HepG2 (cell line): ENCODE results near the gene OMD. TPM values are rescaled to one million over a fixed set of nuclear protein-coding genes. Genes with fewer than 3 reads are reported as not detected.

Source experiments
- ATAC-seq: fragments of 200-7000 bp; cut with Tn5 transposase; 3 replicates; pipeline ENCODE4 v1.9.1; 2020; ENCODE audit warnings: mild to moderate bottlenecking, moderate library complexity
- BruUV-seq: library from RNA; stranded (reverse); fragments of 400-500 nt; replicated peaks from 2 replicates; lab custom pipeline; 2021; lab: Mats Ljungman, UMichigan
- CTCF ChIA-PET: fragments of 300-600 bp; formaldehyde crosslinking; extraction: SDS; loops from one replicate; lab custom pipeline; 2021; ENCODE audit warnings: low total read pairs, inconsistent platforms, low intra/inter-chr PET ratio; lab: Yijun Ruan, JAX
- POLR2A ChIA-PET: fragments of 350-600 bp; sonication (Branson Sonifier 250); formaldehyde crosslinking; loops from one replicate; lab custom pipeline; 2020; ENCODE audit warnings: antibody characterized with exemption, inconsistent platforms; lab: Yijun Ruan, JAX
- DNase-seq: peaks from one replicate; pipeline ENCODE4 v3.0.0-alpha.2; 2015; ENCODE audit warnings: low spot score
- FAIRE-seq: peaks from 3 replicates; lab custom pipeline; 2011; peaks lifted over from hg19 to GRCh38; lab: Jason Lieb, UNC
- H2AFZ ChIP-seq: one replicate; pipeline ENCODE4 v1.6.1; 2011; ENCODE audit warnings: low read length, inconsistent platforms
- H3K27ac ChIP-seq: fragments of 300-600 bp; 3 replicates; pipeline ENCODE4 v1.8.0; 2011; ENCODE audit warnings: mixed run types, mild to moderate bottlenecking, mixed read lengths, low read length, inconsistent platforms; ENCODE audit not compliant: insufficient read depth; ENCODE audit errors: extremely low read length
- H3K27me3 ChIP-seq, 2 experiments: fragments of 200-600 bp in 1 of 2; 2 replicates in 1 of 2; 3 replicates in 1 of 2; pipeline versions ENCODE4 v1.6.0 to v1.8.0; 2011; ENCODE audit warnings: low read length in 2 of 2, mild to moderate bottlenecking in 2 of 2, moderate library complexity in 2 of 2, inconsistent platforms in 1 of 2; ENCODE audit not compliant: insufficient read depth in 2 of 2, control insufficient read depth in 1 of 2
- H3K36me3 ChIP-seq, 2 experiments: fragments of 200-600 bp in 1 of 2; replicated peaks in 1 of 2; 2 replicates in 1 of 2; 3 replicates in 1 of 2; pipeline versions ENCODE4 v1.5.1 to v1.8.0; 2011; ENCODE audit warnings: low read length in 2 of 2, inconsistent platforms in 1 of 2; ENCODE audit not compliant: insufficient read depth in 2 of 2, control insufficient read depth in 1 of 2
- H3K4me1 ChIP-seq: 2 replicates; pipeline ENCODE4 v1.5.1; 2012; ENCODE audit warnings: low read length, inconsistent platforms; ENCODE audit not compliant: insufficient read depth
- H3K4me2 ChIP-seq: 2 replicates; pipeline ENCODE4 v1.6.0; 2011; ENCODE audit warnings: low read depth, low read length, inconsistent platforms
- H3K4me3 ChIP-seq, 3 experiments: fragments of 200-600 bp in 1 of 3; sonication (generic), shearing (Covaris generic) in 1 of 3; replicated peaks in 1 of 3; 2 replicates each; pipeline ENCODE4 v1.5.1; 2011 to 2016; ENCODE audit warnings: low read length in 3 of 3, inconsistent platforms in 2 of 3, low read depth in 2 of 3, mild to moderate bottlenecking in 2 of 3, control low read depth in 1 of 3, mixed read lengths in 1 of 3; ENCODE audit not compliant: insufficient read depth in 1 of 3
- H3K79me2 ChIP-seq: one replicate; pipeline ENCODE4 v1.6.1; 2011; ENCODE audit warnings: low read length, inconsistent platforms; ENCODE audit not compliant: insufficient read depth
- H3K9ac ChIP-seq: 2 replicates; pipeline ENCODE4 v1.6.0; 2011; ENCODE audit warnings: mild to moderate bottlenecking, low read depth, low read length, inconsistent platforms; ENCODE audit not compliant: insufficient read depth
- H3K9me3 ChIP-seq: 2 replicates; pipeline ENCODE4 v1.5.1; 2012; ENCODE audit warnings: mild to moderate bottlenecking, low read length
- H4K20me1 ChIP-seq: 2 replicates; pipeline ENCODE4 v1.6.0; 2011; ENCODE audit warnings: inconsistent platforms, mild to moderate bottlenecking, low read length, moderate library complexity; ENCODE audit not compliant: insufficient read depth
- GLMP ChIP-seq: sonication (generic); formaldehyde crosslinking; IDR thresholded peaks from 2 replicates; pipeline ENCODE4 v1.9.0; 2021; ENCODE audit warnings: missing genetic modification reagents, mild to moderate bottlenecking, borderline replicate concordance
- GMEB1 ChIP-seq: sonication (generic); formaldehyde crosslinking; IDR thresholded peaks from 2 replicates; pipeline ENCODE4 v1.5.1; 2020; ENCODE audit warnings: missing genetic modification reagents, mild to moderate bottlenecking, borderline replicate concordance
- HIVEP1 ChIP-seq: sonication (generic); formaldehyde crosslinking; IDR thresholded peaks from 2 replicates; pipeline ENCODE4 v1.4.0; 2020; ENCODE audit warnings: mild to moderate bottlenecking, missing genetic modification reagents
- KLF15 ChIP-seq: sonication (generic); formaldehyde crosslinking; IDR thresholded peaks from 2 replicates; pipeline ENCODE4 v1.8.1; 2023; ENCODE audit warnings: borderline replicate concordance, mild to moderate bottlenecking, inconsistent platforms, missing genetic modification reagents, mixed read lengths
- RFXANK ChIP-seq: IDR thresholded peaks from 2 replicates; pipeline ENCODE4 v1.6.1; 2016
- SOX5 ChIP-seq: IDR thresholded peaks from 2 replicates; pipeline ENCODE4 v1.6.1; 2016; ENCODE audit warnings: borderline replicate concordance
- ZNF138 ChIP-seq: sonication (generic); formaldehyde crosslinking; IDR thresholded peaks from 2 replicates; pipeline ENCODE4 v1.5.0; 2020; ENCODE audit warnings: mild to moderate bottlenecking, low read depth, missing genetic modification reagents
- ZNF30 ChIP-seq: sonication (generic); formaldehyde crosslinking; IDR thresholded peaks from 2 replicates; pipeline ENCODE4 v1.5.0; 2020; ENCODE audit warnings: mild to moderate bottlenecking, missing genetic modification reagents
- ZNF839 ChIP-seq: sonication (generic); formaldehyde crosslinking; IDR thresholded peaks from 2 replicates; pipeline ENCODE4 v1.4.0; 2020; ENCODE audit warnings: missing genetic modification reagents, mild to moderate bottlenecking, borderline replicate concordance
- WGBS: methylation state at CpG from one replicate; pipeline ENCODE4 v1.1.6; 2017; ENCODE audit warnings: low lambda C conversion rate; 5-methylcytosine and 5-hydroxymethylcytosine counted together
- in situ Hi-C: cut with HindIII; loops from 2 replicates; pipeline ENCODE4 v1.10.0; 2017; ENCODE audit warnings: low pct_unique_long_range_greater_than_20kb; ENCODE audit not compliant: extremely low pct_ligation_motif_present
- intact Hi-C: fragments of 100-400 bp; cut with micrococcal nuclease; formaldehyde crosslinking; loops from one replicate; pipeline ENCODE4 v1.10.0; 2022; ENCODE audit not compliant: unreplicated experiment
- polyA plus RNA-seq, 8 experiments: library from polyadenylated mRNA; depleted of rRNA in 3 of 8; stranded (reverse) in 7 of 8; unstranded in 1 of 8; fragments of >200 nt; fragmentation: Illumina TruSeq in 4 of 8; extraction: Trizol in 4 of 8; gene quantifications; 2 replicates each; pipeline versions ENCODE4 v1.2.1 to v1.2.3, GENCODE V29; 2011 to 2016; ENCODE audit warnings: low read depth in 4 of 8, missing spikeins in 1 of 8, mixed read lengths in 1 of 8; ENCODE audit not compliant: insufficient read depth in 1 of 8
- total RNA-seq, 5 experiments: library from RNA; depleted of rRNA; stranded (reverse); fragments of >200 nt; fragmentation: Illumina TruSeq; extraction: Trizol; gene quantifications; 2 replicates each; pipeline ENCODE4 v1.2.3, GENCODE V29; 2016; ENCODE audit warnings: low read depth in 1 of 5

The OMD gene
- total and polyA plus RNA-seq, 2 of the 13 experiments (the other 11 are each of a cell fraction or from before 2014, with no cell fraction given), result not detected

- CTCF ChIA-PET, result no interaction called here
- POLR2A ChIA-PET, result no interaction called here
- intact Hi-C loops, result loop anchor here (5.0 kb wide), 1 partner anchor 298 kb away; no protein-coding TSS in a partner anchor
- Histone ChIP-seq H3K4me2 (no peak overlapping the region), H3K27me3 (no peaks in the 10 kb centered on the region), H3K9ac (no peak overlapping the region), H3K9me3 (no peaks in the 10 kb centered on the region), H3K4me1 (no peaks in the 10 kb centered on the region), H3K4me3 (no peak overlapping the region), H3K27ac (no peak overlapping the region), H3K79me2 (no peaks in the 10 kb centered on the region), H4K20me1 (no peaks in the 10 kb centered on the region), H2AFZ (no peak overlapping the region), H3K36me3 (no peaks in the 10 kb centered on the region)
- in situ Hi-C loops, result loop anchor here (25.0 kb wide), 1 partner anchor 298 kb away; no protein-coding TSS in a partner anchor
- no peak for DNase-seq
- 69% methylated on average over 1 of the region's 1 CpG for WGBS
- no peak for FAIRE-seq
- BruUV-seq, result no TSS peak
- ATAC-seq, result no peak
- TF ChIP-seq ZNF839 (CRISPR knock-in tag) (no peak), GLMP (CRISPR knock-in tag) (no peak), RFXANK (CRISPR knock-in tag) (no peak), ZNF138 (CRISPR knock-in tag) (no peak), GMEB1 (no peak), HIVEP1 (CRISPR knock-in tag) (no peak), SOX5 (CRISPR knock-in tag) (no peak), KLF15 (CRISPR knock-in tag) (no peak), ZNF30 (CRISPR knock-in tag) (no peak)
These were observed 11.0 kb upstream of the OMD start for GRCh38 chr9:92435263-92435662.
